Body of pancreas (tissue), 4 donors: Measurements from ENCODE around the gene VPS13C.

Source experiments
- CTCF ChIP-seq, 7 experiments: fragments of 450-650 bp in 4 of 7; fragments of 200-600 bp in 3 of 7; sonication (generic) in 3 of 7; IDR thresholded peaks; one replicate each; pipeline ENCODE4 v1.5.1; 2016 to 2019; ENCODE audit warnings: antibody characterized with exemption in 7 of 7
- POLR2A ChIP-seq, 3 donors: fragments of 450-650 bp; IDR thresholded peaks; one replicate each; pipeline ENCODE4 v1.6.1; 2016; ENCODE audit warnings: antibody characterized with exemption in 3 of 3, mild to moderate bottlenecking in 2 of 3

GRCh38 chr15:61908241-61908640 lies 152.0 kb downstream of the VPS13C start:
- TF ChIP-seq CTCF (IDR thresholded peaks at IDR 0.05) (no peak), POLR2A (IDR thresholded peaks at IDR 0.05) (no peak)
